ENCODE measurements around the gene AIMP1. TPM values are rescaled to one million over a fixed set of nuclear protein-coding genes. Genes with fewer than 3 reads are reported as not detected.
"Not testable (repeated sequence)": the region's sequence is repeated elsewhere in the genome, so short reads cannot be mapped to it uniquely, and the experiment has no call there.

Gene AIMP1
- total RNA-seq, 2 donors from 2014 or later = 46.0 to 58.9 TPM

DNA sequence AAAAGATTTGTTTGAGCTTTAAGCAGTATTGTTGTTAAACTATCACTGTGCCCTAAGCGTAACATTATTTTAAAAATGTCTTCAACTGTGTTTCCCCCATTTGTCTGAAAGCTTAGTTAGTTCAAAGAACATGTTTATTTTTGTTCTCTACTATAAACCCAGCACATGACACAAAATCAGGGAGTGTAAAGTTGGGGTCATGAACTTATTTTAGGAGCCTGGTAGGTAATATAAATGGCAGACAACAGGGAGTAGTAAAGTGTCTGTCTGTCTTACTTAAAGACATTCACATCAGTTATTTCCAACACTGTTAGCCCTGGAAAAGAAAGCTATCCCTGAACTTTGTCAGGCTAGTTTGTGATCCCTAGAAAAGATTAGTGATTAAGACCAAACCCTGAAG, 3.9 kb downstream of the AIMP1 start:
- no peaks in the 10 kb centered on the region for H3K27me3 ChIP-seq (ENCODE audit: control insufficient read depth, insufficient read depth, low read length, poor library complexity, severe bottlenecking)
- no peak overlapping the region for H3K9ac ChIP-seq (ENCODE audit: extremely low read depth, low read length, poor library complexity, severe bottlenecking)
- H3K36me3 ChIP-seq (ENCODE audit: control insufficient read depth, insufficient read depth, low read length) = peaks cover 7% of the 10 kb centered on the region
- H3K4me3 ChIP-seq (ENCODE audit: low read length) = no peak overlapping the region
- H3K9me3 Mint-ChIP-seq = peaks cover 18% of the 10 kb centered on the region
- H3K4me3 Mint-ChIP-seq = no peak overlapping the region
- H3K4me1 ChIP-seq (ENCODE audit: control insufficient read depth, insufficient read depth, low read length) = peaks cover 2% of the 10 kb centered on the region
- peaks cover 20% of the 10 kb centered on the region for H3K4me1 Mint-ChIP-seq
- DNase-seq = no peak
- no peak overlapping the region for H3K27ac Mint-ChIP-seq
- H3K36me3 Mint-ChIP-seq (ENCODE audit: low read depth) = peaks cover 22% of the 10 kb centered on the region
- TF ChIP-seq, protein P1, sequence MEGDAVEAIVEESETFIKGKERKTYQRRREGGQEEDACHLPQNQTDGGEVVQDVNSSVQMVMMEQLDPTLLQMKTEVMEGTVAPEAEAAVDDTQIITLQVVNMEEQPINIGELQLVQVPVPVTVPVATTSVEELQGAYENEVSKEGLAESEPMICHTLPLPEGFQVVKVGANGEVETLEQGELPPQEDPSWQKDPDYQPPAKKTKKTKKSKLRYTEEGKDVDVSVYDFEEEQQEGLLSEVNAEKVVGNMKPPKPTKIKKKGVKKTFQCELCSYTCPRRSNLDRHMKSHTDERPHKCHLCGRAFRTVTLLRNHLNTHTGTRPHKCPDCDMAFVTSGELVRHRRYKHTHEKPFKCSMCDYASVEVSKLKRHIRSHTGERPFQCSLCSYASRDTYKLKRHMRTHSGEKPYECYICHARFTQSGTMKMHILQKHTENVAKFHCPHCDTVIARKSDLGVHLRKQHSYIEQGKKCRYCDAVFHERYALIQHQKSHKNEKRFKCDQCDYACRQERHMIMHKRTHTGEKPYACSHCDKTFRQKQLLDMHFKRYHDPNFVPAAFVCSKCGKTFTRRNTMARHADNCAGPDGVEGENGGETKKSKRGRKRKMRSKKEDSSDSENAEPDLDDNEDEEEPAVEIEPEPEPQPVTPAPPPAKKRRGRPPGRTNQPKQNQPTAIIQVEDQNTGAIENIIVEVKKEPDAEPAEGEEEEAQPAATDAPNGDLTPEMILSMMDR (conservative IDR thresholded peaks at IDR 0.05) = no peak
- H3K27me3 Mint-ChIP-seq (ENCODE audit: insufficient read depth) = no peaks in the 10 kb centered on the region
- H3K27ac ChIP-seq (ENCODE audit: low read depth, low read length) = no peak overlapping the region
- 100% methylated on average over 1 of the region's 1 CpG; no CpG with 5 or more reads in 1 of the 2 experiments for WGBS, 2 experiments (ENCODE audit: insufficient coverage in 1 of 2, insufficient read length in 1 of 2)
- peaks cover 7% of the 10 kb centered on the region for H3K9me3 ChIP-seq (ENCODE audit: control insufficient read depth, low read length)

GRCh38 chr4:106321168-106321567, 4.8 kb downstream of the AIMP1 start:
- H3K36me3 ChIP-seq (ENCODE audit: control insufficient read depth, insufficient read depth, low read length) = peaks cover 11% of the 10 kb centered on the region
- not testable (repeated sequence) for H3K9ac ChIP-seq (ENCODE audit: extremely low read depth, low read length, poor library complexity, severe bottlenecking); DNase-seq; H3K4me3 ChIP-seq (ENCODE audit: low read length); H3K27me3 ChIP-seq (ENCODE audit: control insufficient read depth, insufficient read depth, low read length, poor library complexity, severe bottlenecking); H3K27ac Mint-ChIP-seq; H3K4me1 ChIP-seq (ENCODE audit: control insufficient read depth, insufficient read depth, low read length); H3K9me3 ChIP-seq (ENCODE audit: control insufficient read depth, low read length); H3K27me3 Mint-ChIP-seq (ENCODE audit: insufficient read depth); H3K27ac ChIP-seq (ENCODE audit: low read depth, low read length); H3K4me3 Mint-ChIP-seq
- WGBS, 2 experiments (ENCODE audit: insufficient coverage in 1 of 2, insufficient read length in 1 of 2) = 96 to 100% methylated on average over 7 to 34 of the region's 34 CpGs
- Mint-ChIP-seq H3K36me3 (ENCODE audit: low read depth) (peaks cover 22% of the 10 kb centered on the region), H3K9me3 (peaks cover 18% of the 10 kb centered on the region), H3K4me1 (peaks cover 17% of the 10 kb centered on the region)

GRCh38 chr4:106321814-106322213, 5.5 kb downstream of the AIMP1 start:
- H3K9me3 ChIP-seq (ENCODE audit: control insufficient read depth, low read length); H3K27me3 ChIP-seq (ENCODE audit: control insufficient read depth, insufficient read depth, low read length, poor library complexity, severe bottlenecking); H3K9ac ChIP-seq (ENCODE audit: extremely low read depth, low read length, poor library complexity, severe bottlenecking); H3K4me3 Mint-ChIP-seq; H3K4me3 ChIP-seq (ENCODE audit: low read length); DNase-seq; H3K27ac ChIP-seq (ENCODE audit: low read depth, low read length); H3K27me3 Mint-ChIP-seq (ENCODE audit: insufficient read depth); H3K4me1 ChIP-seq (ENCODE audit: control insufficient read depth, insufficient read depth, low read length): not testable (repeated sequence)
- Mint-ChIP-seq H3K4me1 (peaks cover 17% of the 10 kb centered on the region), H3K27ac (peak overlapping the region; percentile 26), H3K36me3 (ENCODE audit: low read depth) (peaks cover 25% of the 10 kb centered on the region), H3K9me3 (peaks cover 18% of the 10 kb centered on the region)
- peaks cover 14% of the 10 kb centered on the region for H3K36me3 ChIP-seq (ENCODE audit: control insufficient read depth, insufficient read depth, low read length)
- WGBS, 2 experiments (ENCODE audit: insufficient coverage in 1 of 2, insufficient read length in 1 of 2) = 57% methylated on average over 6 of the region's 6 CpGs; no CpG with 5 or more reads in 1 of the 2 experiments

DNA sequence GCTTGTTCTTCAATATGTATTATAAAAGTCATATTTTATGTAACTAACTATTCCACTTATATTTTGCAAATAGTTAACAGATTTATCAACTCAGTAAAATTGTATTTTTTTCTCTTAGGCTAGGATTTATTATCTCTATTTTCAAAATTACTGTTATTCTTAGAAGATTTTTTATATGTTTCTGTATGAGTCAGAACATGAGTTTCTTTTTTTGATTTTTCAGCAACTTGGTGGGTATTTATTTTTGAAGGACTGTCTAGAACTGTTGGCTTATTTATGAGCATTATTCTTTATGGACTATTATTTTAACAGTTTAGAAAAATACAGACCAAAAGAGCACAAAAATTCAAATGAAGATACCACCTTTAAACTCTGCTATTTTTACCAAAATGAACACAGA, 6.8 kb downstream of the AIMP1 start:
- H3K4me1 Mint-ChIP-seq = peaks cover 17% of the 10 kb centered on the region
- H3K27me3 ChIP-seq (ENCODE audit: control insufficient read depth, insufficient read depth, low read length, poor library complexity, severe bottlenecking) = no peaks in the 10 kb centered on the region
- H3K4me3 ChIP-seq (ENCODE audit: low read length) = no peak overlapping the region
- TF ChIP-seq, protein P1 (conservative IDR thresholded peaks at IDR 0.05) = no peak
- H3K9ac ChIP-seq (ENCODE audit: extremely low read depth, low read length, poor library complexity, severe bottlenecking) = no peak overlapping the region
- peaks cover 2% of the 10 kb centered on the region for H3K4me1 ChIP-seq (ENCODE audit: control insufficient read depth, insufficient read depth, low read length)
- H3K27ac Mint-ChIP-seq = no peak overlapping the region
- H3K36me3 ChIP-seq (ENCODE audit: control insufficient read depth, insufficient read depth, low read length) = peaks cover 25% of the 10 kb centered on the region
- peaks cover 36% of the 10 kb centered on the region for H3K36me3 Mint-ChIP-seq (ENCODE audit: low read depth)
- H3K27ac ChIP-seq (ENCODE audit: low read depth, low read length) = no peak overlapping the region
- no peak overlapping the region for H3K4me3 Mint-ChIP-seq
- no peaks in the 10 kb centered on the region for H3K27me3 Mint-ChIP-seq (ENCODE audit: insufficient read depth)
- no peak for DNase-seq
- H3K9me3 ChIP-seq (ENCODE audit: control insufficient read depth, low read length) = peaks cover 7% of the 10 kb centered on the region
- peaks cover 18% of the 10 kb centered on the region for H3K9me3 Mint-ChIP-seq

Data from endodermal cell (in vitro differentiated cells).